Measurements from ENCODE around the gene RP9. TPM values are rescaled to one million over a fixed set of nuclear protein-coding genes. Genes with fewer than 3 reads are reported as not detected.

RP9 gene
- total RNA-seq, 1 experiment from 2014 or later: 29.1 TPM

DNA sequence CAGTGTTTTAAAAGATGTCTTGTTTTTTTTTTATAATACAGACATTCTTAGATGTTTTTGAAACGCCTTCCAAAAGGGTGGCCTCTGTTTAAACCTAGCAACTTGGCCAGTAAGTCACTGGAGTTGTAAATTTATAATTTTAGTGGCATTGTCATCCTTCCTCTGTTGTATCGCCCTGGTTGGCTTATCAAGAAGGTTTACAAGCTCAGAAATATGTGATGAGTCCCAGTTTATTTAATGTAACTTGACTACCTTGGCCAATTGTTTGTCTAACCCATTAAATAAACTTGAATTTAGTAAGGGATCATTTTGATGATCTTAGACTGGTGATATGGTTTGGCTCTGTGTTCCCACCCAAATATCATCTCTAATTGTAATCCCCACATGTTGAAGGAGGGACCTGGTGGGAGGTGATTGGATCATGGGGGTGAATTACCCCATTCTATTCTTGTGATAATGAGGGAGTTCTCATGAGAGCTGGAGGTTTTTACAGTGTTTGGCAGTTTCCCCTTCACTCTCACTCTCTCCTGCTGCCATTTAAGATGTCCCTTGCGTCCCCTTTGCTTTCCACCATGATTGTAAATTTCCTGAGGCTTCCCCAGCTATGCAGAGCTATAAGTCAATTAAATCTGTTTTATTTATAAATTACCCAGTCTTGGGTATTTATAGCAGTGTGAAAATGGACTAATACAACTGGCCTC lies 33.2 kb downstream of the RP9 start:
- CTCF ChIA-PET: interaction anchor here (3.8 kb wide), 1 partner anchor 32 kb away, joined by 20 read pairs; the partner anchor contains the start of gene RP9
- H3K4me3 Mint-ChIP-seq (ENCODE audit: unreplicated experiment): no peak overlapping the region
- no peak overlapping the region for H3K27ac Mint-ChIP-seq (ENCODE audit: low read depth, unreplicated experiment)
- TF ChIP-seq, protein P1, sequence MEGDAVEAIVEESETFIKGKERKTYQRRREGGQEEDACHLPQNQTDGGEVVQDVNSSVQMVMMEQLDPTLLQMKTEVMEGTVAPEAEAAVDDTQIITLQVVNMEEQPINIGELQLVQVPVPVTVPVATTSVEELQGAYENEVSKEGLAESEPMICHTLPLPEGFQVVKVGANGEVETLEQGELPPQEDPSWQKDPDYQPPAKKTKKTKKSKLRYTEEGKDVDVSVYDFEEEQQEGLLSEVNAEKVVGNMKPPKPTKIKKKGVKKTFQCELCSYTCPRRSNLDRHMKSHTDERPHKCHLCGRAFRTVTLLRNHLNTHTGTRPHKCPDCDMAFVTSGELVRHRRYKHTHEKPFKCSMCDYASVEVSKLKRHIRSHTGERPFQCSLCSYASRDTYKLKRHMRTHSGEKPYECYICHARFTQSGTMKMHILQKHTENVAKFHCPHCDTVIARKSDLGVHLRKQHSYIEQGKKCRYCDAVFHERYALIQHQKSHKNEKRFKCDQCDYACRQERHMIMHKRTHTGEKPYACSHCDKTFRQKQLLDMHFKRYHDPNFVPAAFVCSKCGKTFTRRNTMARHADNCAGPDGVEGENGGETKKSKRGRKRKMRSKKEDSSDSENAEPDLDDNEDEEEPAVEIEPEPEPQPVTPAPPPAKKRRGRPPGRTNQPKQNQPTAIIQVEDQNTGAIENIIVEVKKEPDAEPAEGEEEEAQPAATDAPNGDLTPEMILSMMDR (IDR thresholded peaks at IDR 0.05; ENCODE audit: unreplicated experiment): no peak
- H3K27me3 Mint-ChIP-seq (ENCODE audit: insufficient read depth, unreplicated experiment): peaks cover 40% of the 10 kb centered on the region
- H3K9me3 Mint-ChIP-seq (ENCODE audit: unreplicated experiment): no peaks in the 10 kb centered on the region
- DNase-seq (ENCODE audit: unreplicated experiment): no peak
- peaks cover 4% of the 10 kb centered on the region for H3K36me3 Mint-ChIP-seq (ENCODE audit: insufficient read depth, unreplicated experiment)
- no TSS peak for BruUV-seq (replicated peaks)
- POLR2A ChIA-PET: interaction anchor here (0.9 to 1.0 kb wide), 2 partner anchors 13 to 32 kb away, joined by 3 read pairs; no protein-coding TSS in a partner anchor
- H3K4me1 Mint-ChIP-seq (ENCODE audit: insufficient read depth, unreplicated experiment): peaks cover 12% of the 10 kb centered on the region
- intact Hi-C loops (cut with micrococcal nuclease): no loop called here

DNA sequence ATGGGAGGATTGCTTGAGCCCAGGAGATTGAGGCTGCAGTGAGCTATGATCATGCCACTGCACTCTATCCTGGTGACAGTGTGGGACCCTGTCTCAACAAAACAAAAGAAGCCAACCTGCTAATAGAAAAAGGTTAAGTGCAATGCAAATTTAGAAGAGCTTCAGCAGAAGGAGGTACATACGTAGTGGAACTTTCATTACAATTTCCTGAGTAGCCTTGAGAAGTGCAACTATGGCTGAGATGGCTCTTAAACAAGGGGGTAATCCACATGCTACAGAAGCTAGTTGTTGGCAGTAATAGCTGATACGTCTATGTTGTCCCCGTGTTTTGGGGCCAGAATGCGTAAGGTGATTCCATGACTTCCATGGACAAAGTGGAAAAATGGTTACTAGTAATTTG lies 36.0 kb downstream of the RP9 start:
- H3K27me3 Mint-ChIP-seq (ENCODE audit: insufficient read depth, unreplicated experiment): peaks cover 29% of the 10 kb centered on the region
- TF ChIP-seq, protein P1 (IDR thresholded peaks at IDR 0.05; ENCODE audit: unreplicated experiment): no peak
- H3K9me3 Mint-ChIP-seq (ENCODE audit: unreplicated experiment): no peaks in the 10 kb centered on the region
- H3K27ac Mint-ChIP-seq (ENCODE audit: low read depth, unreplicated experiment): no peak overlapping the region
- CTCF ChIA-PET: interaction anchor here (0.6 to 2.4 kb wide), 6 partner anchors 12 to 869 kb away, joined by 3 to 25 read pairs (median 4); no protein-coding TSS in a partner anchor
- intact Hi-C loops (cut with micrococcal nuclease): no loop called here
- H3K4me3 Mint-ChIP-seq (ENCODE audit: unreplicated experiment): no peak overlapping the region
- no peaks in the 10 kb centered on the region for H3K36me3 Mint-ChIP-seq (ENCODE audit: insufficient read depth, unreplicated experiment)
- no peak for DNase-seq (ENCODE audit: unreplicated experiment)
- POLR2A ChIA-PET: interaction anchor here (1.2 to 2.9 kb wide), 4 partner anchors 11 to 35 kb away, joined by 4 to 26 read pairs (median 4); partner anchors contain the start of gene NT5C3A
- H3K4me1 Mint-ChIP-seq (ENCODE audit: insufficient read depth, unreplicated experiment): peaks cover 12% of the 10 kb centered on the region
- BruUV-seq (replicated peaks): no TSS peak

DNA sequence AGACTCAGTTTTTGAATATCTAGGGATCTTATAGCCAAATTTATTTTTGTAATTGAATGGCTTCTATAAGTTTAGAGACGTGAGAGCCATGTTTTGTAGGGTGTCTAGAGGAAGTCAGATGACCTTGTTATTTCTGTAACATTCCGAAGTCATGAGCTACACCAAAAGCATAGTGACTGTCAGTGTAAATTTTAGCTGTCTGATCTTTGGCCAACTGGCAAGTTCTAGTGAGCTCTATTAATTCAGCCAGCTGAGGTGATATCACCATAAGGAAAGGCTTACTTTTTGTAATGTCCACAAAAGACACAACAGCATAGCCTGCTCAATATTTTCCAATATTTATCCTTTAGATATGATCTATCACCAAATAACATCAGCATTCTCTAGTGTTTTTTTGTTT lies 36.7 kb downstream of the RP9 start:
- no peaks in the 10 kb centered on the region for H3K36me3 Mint-ChIP-seq (ENCODE audit: insufficient read depth, unreplicated experiment)
- ChIA-PET POLR2A (interaction anchor here (1.1 to 2.9 kb wide), 5 partner anchors 10 to 36 kb away, joined by 3 to 26 read pairs (median 4); partner anchors contain the start of gene NT5C3A), CTCF (interaction anchor here (0.5 to 2.4 kb wide), 6 partner anchors 11 to 981 kb away, joined by 3 to 25 read pairs (median 4); no protein-coding TSS in a partner anchor)
- peaks cover 25% of the 10 kb centered on the region for H3K27me3 Mint-ChIP-seq (ENCODE audit: insufficient read depth, unreplicated experiment)
- H3K4me3 Mint-ChIP-seq (ENCODE audit: unreplicated experiment): no peak overlapping the region
- peaks cover 12% of the 10 kb centered on the region for H3K4me1 Mint-ChIP-seq (ENCODE audit: insufficient read depth, unreplicated experiment)
- intact Hi-C loops (cut with micrococcal nuclease): no loop called here
- DNase-seq (ENCODE audit: unreplicated experiment): peak; percentile 28
- TF ChIP-seq, protein P1 (IDR thresholded peaks at IDR 0.05; ENCODE audit: unreplicated experiment): no peak
- BruUV-seq (replicated peaks): no TSS peak
- no peaks in the 10 kb centered on the region for H3K9me3 Mint-ChIP-seq (ENCODE audit: unreplicated experiment)
- no peak overlapping the region for H3K27ac Mint-ChIP-seq (ENCODE audit: low read depth, unreplicated experiment)

DNA sequence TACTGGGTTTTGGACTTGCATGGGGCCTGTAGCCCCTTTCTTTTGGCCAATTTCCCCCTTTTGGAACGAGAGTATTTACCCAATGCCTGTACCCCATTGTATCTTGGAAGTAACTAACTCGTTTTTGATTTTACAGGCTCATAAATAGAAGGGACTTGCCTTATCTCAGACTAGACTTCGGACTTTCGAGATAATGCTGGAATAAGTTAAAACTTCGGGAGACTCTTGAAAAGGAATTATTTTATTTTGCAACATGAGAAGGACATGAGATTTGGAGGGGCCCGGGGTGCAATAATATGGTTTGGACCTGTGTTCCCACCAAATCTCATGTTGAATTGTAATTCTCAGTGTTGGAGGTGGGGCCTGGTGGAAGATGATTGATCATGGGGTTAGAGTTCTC lies 38.4 kb downstream of the RP9 start:
- H3K27ac Mint-ChIP-seq (ENCODE audit: low read depth, unreplicated experiment): no peak overlapping the region
- DNase-seq (ENCODE audit: unreplicated experiment): no peak
- intact Hi-C loops (cut with micrococcal nuclease): no loop called here
- peaks cover 8% of the 10 kb centered on the region for H3K9me3 Mint-ChIP-seq (ENCODE audit: unreplicated experiment)
- CTCF ChIA-PET: interaction anchor here (4.8 kb wide), 1 partner anchor 37 kb away, joined by 17 read pairs; the partner anchor contains the start of gene RP9
- H3K27me3 Mint-ChIP-seq (ENCODE audit: insufficient read depth, unreplicated experiment): peaks cover 8% of the 10 kb centered on the region
- peaks cover 12% of the 10 kb centered on the region for H3K4me1 Mint-ChIP-seq (ENCODE audit: insufficient read depth, unreplicated experiment)
- H3K4me3 Mint-ChIP-seq (ENCODE audit: unreplicated experiment): no peak overlapping the region
- POLR2A ChIA-PET: no interaction called here
- H3K36me3 Mint-ChIP-seq (ENCODE audit: insufficient read depth, unreplicated experiment): peaks cover 4% of the 10 kb centered on the region
- BruUV-seq (replicated peaks): no TSS peak
- TF ChIP-seq, protein P1 (IDR thresholded peaks at IDR 0.05; ENCODE audit: unreplicated experiment): no peak
